GM12878 (cell line): ENCODE data around the gene AVP. TPM values are rescaled to one million over a fixed set of nuclear protein-coding genes. Genes with fewer than 3 reads are reported as not detected.

Source experiments
- ATAC-seq: fragments of 200-7000 bp; cut with Tn5 transposase; 3 replicates; pipeline ENCODE4 v1.9.1; 2020; ENCODE audit warnings: mild to moderate bottlenecking, moderate library complexity
- BruUV-seq: library from RNA; stranded (reverse); fragments of 400-500 nt; replicated peaks from 2 replicates; lab custom pipeline; 2021; lab: Mats Ljungman, UMichigan
- CTCF ChIA-PET: fragments of 300-600 bp; sonication (Branson Sonifier 250); formaldehyde crosslinking; extraction: SDS; loops from one replicate; lab custom pipeline; 2021; ENCODE audit warnings: inconsistent platforms; lab: Yijun Ruan, JAX
- POLR2A ChIA-PET: fragments of 350-600 bp; formaldehyde crosslinking; extraction: SDS; loops from one replicate; lab custom pipeline; 2021; ENCODE audit warnings: inconsistent platforms; lab: Charles Lee
- RAD21 ChIA-PET: fragments of 300-600 bp; sonication (Branson Sonifier 250); formaldehyde crosslinking; loops from one replicate; lab custom pipeline; 2023; ENCODE audit warnings: antibody characterized with exemption; ENCODE audit not compliant: unreplicated experiment; lab: Charles Lee
- SMC1A ChIA-PET: fragments of 300-600 bp; sonication (Branson Sonifier 250); formaldehyde crosslinking; loops from one replicate; lab custom pipeline; 2023; ENCODE audit not compliant: unreplicated experiment, uncharacterized antibody; lab: Charles Lee
- DNase-seq: peaks from one replicate; pipeline ENCODE4 v3.0.0-alpha.2; 2011; ENCODE audit warnings: low read depth, low spot score
- FAIRE-seq: peaks from 3 replicates; lab custom pipeline; 2011; peaks lifted over from hg19 to GRCh38; lab: Jason Lieb, UNC
- H2AFZ ChIP-seq: 2 replicates; pipeline ENCODE4 v1.6.0; 2011; ENCODE audit warnings: low read depth, low read length, control low read depth; ENCODE audit not compliant: control insufficient read depth
- H3K27ac ChIP-seq: 2 replicates; pipeline ENCODE4 v1.5.1; 2011; ENCODE audit warnings: control low read depth; ENCODE audit not compliant: control insufficient read depth, insufficient read depth
- H3K27me3 ChIP-seq, 2 experiments: replicated peaks in 1 of 2; 2 replicates each; pipeline versions ENCODE4 v1.6.0 to v1.6.1; 2011; ENCODE audit warnings: low read length in 1 of 2; ENCODE audit not compliant: control insufficient read depth in 2 of 2, insufficient read depth in 2 of 2
- H3K36me3 ChIP-seq, 2 experiments: 2 replicates each; pipeline ENCODE4 v1.5.1; 2011; ENCODE audit warnings: low read length in 1 of 2; ENCODE audit not compliant: control insufficient read depth in 2 of 2, insufficient read depth in 2 of 2
- H3K4me1 ChIP-seq: 2 replicates; pipeline ENCODE4 v1.6.1; 2011; ENCODE audit warnings: mild to moderate bottlenecking, low read length, moderate library complexity, mixed read lengths; ENCODE audit not compliant: control insufficient read depth, insufficient read depth
- H3K4me2 ChIP-seq: 2 replicates; pipeline ENCODE4 v1.6.0; 2011; ENCODE audit warnings: control low read depth; ENCODE audit not compliant: control insufficient read depth, insufficient read depth
- H3K4me3 ChIP-seq: fragments of 200-600 bp; sonication (generic); 2 replicates; pipeline ENCODE4 v1.5.1; 2016
- H3K79me2 ChIP-seq: 2 replicates; pipeline ENCODE4 v1.6.0; 2011; ENCODE audit warnings: low read length; ENCODE audit not compliant: control insufficient read depth, insufficient read depth
- H3K9ac ChIP-seq: 2 replicates; pipeline ENCODE4 v1.8.0; 2011; ENCODE audit warnings: low read length, control low read depth, mixed read lengths; ENCODE audit not compliant: control insufficient read depth, insufficient read depth
- H3K9me3 ChIP-seq: replicated peaks from 3 replicates; pipeline ENCODE4 v1.5.1; 2011; ENCODE audit warnings: mild to moderate bottlenecking, low read length; ENCODE audit not compliant: control insufficient read depth, insufficient read depth
- H4K20me1 ChIP-seq: 2 replicates; pipeline ENCODE4 v1.6.0; 2011; ENCODE audit not compliant: control insufficient read depth, insufficient read depth
- CEBPZ ChIP-seq: fragments of 150-350 bp; IDR thresholded peaks from 2 replicates; pipeline ENCODE4 v1.6.1; 2016; ENCODE audit warnings: low read depth, low read length
- FOXM1 ChIP-seq: IDR thresholded peaks from 2 replicates; pipeline ENCODE4 v1.6.1; 2012; ENCODE audit warnings: low read depth, mild to moderate bottlenecking, inconsistent platforms, low read length, moderate library complexity
- KAT2A ChIP-seq: conservative IDR thresholded peaks from 2 replicates; pipeline ENCODE4 v1.6.1; 2011; ENCODE audit warnings: low read depth, low read length; ENCODE audit not compliant: control insufficient read depth
- RUNX3 ChIP-seq: IDR thresholded peaks from 2 replicates; pipeline ENCODE4 v1.6.1; 2012; ENCODE audit warnings: low read length, inconsistent platforms
- SIN3A ChIP-seq: IDR thresholded peaks from 2 replicates; pipeline ENCODE4 v1.6.1; 2012; ENCODE audit warnings: low read depth, low read length, improper control_type of control experiment
- SUZ12 ChIP-seq: fragments of 200-600 bp; sonication (generic); IDR thresholded peaks from one replicate; pipeline ENCODE4 v1.6.1; 2018; ENCODE audit warnings: antibody characterized with exemption, mild to moderate bottlenecking; ENCODE audit not compliant: unreplicated experiment
- WGBS: methylation state at CpG from one replicate; pipeline ENCODE4 v1.1.6; 2016; ENCODE audit warnings: low lambda C conversion rate; ENCODE audit not compliant: insufficient replicate concordance, insufficient coverage; ENCODE audit errors: missing lambda C conversion rate; 5-methylcytosine and 5-hydroxymethylcytosine counted together
- in situ Hi-C: fragments of 300-500 bp; cut with MboI; formaldehyde crosslinking; loops from 9 replicates; pipeline ENCODE4 v1.14.3; 2018; ENCODE audit warnings: mixed read lengths
- intact Hi-C: fragments of 100-400 bp; cut with micrococcal nuclease; formaldehyde crosslinking; loops from one replicate; pipeline ENCODE4 v1.14.2; 2022; ENCODE audit not compliant: unreplicated experiment
- polyA plus RNA-seq, 11 experiments: library from polyadenylated mRNA; depleted of rRNA in 4 of 11; unstranded in 6 of 11; stranded (reverse) in 5 of 11; fragments of >200 nt; fragmentation: Nextera tagmentation in 4 of 11; fragmentation: Illumina TruSeq in 1 of 11; extraction: Ambion mirVana in 4 of 11; extraction: Trizol in 1 of 11; gene quantifications; 1 replicate in 1 of 11; 2 replicates in 10 of 11; pipeline versions ENCODE4 v1.2.1 to v1.2.3, GENCODE V29; 2011 to 2016; ENCODE audit warnings: inconsistent platforms in 2 of 11, missing spikeins in 2 of 11, low read depth in 1 of 11
- total RNA-seq, 4 experiments: library from RNA; depleted of rRNA in 3 of 4; stranded (reverse); fragments of >200 nt in 3 of 4; fragmentation: Illumina TruSeq in 1 of 4; extraction: Trizol in 1 of 4; gene quantifications; 2 replicates each; pipeline versions ENCODE4 v1.2.1 to v1.2.3, GENCODE V29; 2013 to 2021

Gene AVP
- total and polyA plus RNA-seq, 10 of the 15 experiments (the other 5 are each of a cell fraction or from before 2014, with no cell fraction given), result not detected

GRCh38 chr20:3111507-3111906 lies 27.0 kb upstream of the AVP start:
- Histone ChIP-seq H3K4me2 (no peak overlapping the region), H3K36me3 (no peaks in the 10 kb centered on the region; a peak in 1 of 4 replicates), H3K4me1 (no peaks in the 10 kb centered on the region), H3K9ac (no peak overlapping the region), H2AFZ (no peak overlapping the region), H4K20me1 (no peaks in the 10 kb centered on the region), H3K4me3 (no peak overlapping the region), H3K27ac (no peak overlapping the region), H3K9me3 (no peaks in the 10 kb centered on the region), H3K79me2 (no peaks in the 10 kb centered on the region), H3K27me3 (no peaks in the 10 kb centered on the region)
- ATAC-seq, result no peak
- intact Hi-C loops, result no loop called here
- ChIA-PET RAD21 (no interaction called here), CTCF (no interaction called here), SMC1A (no interaction called here), POLR2A (no interaction called here)
- TF ChIP-seq CEBPZ (no peak), FOXM1 (no peak), RUNX3 (no peak), SUZ12 (no peak), SIN3A (no peak), KAT2A (no peak)
- in situ Hi-C loops, result no loop called here
- no peak for DNase-seq
- no TSS peak for BruUV-seq
- FAIRE-seq, result no peak
- WGBS, result 85% methylated on average over 7 of the region's 7 CpGs
